GM19324 (cell line): ENCODE results near the gene FOXP1.

ENCODE experiments used
- ATAC-seq: cut with Tn5 transposase; IDR thresholded peaks from one replicate; pipeline ENCODE4 v1.9.1; 2021; ENCODE audit warnings: mild to moderate bottlenecking, moderate library complexity; ENCODE audit not compliant: unreplicated experiment, low FRiP score

Gene FOXP1

GRCh38 chr3:71078723-71079525 lies 504.6 kb downstream of the FOXP1 start:
- ATAC-seq, result no peak

GRCh38 chr3:71078199-71078598 lies 505.3 kb downstream of the FOXP1 start:
- no peak for ATAC-seq

GRCh38 chr3:71077070-71077469 lies 506.5 kb downstream of the FOXP1 start:
- ATAC-seq, result no peak

- no peak for ATAC-seq
Measured at GRCh38 chr3:71076361-71077002, 507.0 kb downstream of the FOXP1 start.

GRCh38 chr3:71075494-71075893 lies 508.0 kb downstream of the FOXP1 start:
- no peak for ATAC-seq

GRCh38 chr3:71074423-71074822 lies 509.1 kb downstream of the FOXP1 start:
- ATAC-seq, result no peak

- no peak for ATAC-seq
Measured at GRCh38 chr3:71072986-71073385, 510.5 kb downstream of the FOXP1 start.

GRCh38 chr3:71072287-71072686 lies 511.2 kb downstream of the FOXP1 start:
- ATAC-seq, result no peak

GRCh38 chr3:71070497-71071463 lies 512.7 kb downstream of the FOXP1 start:
- no peak for ATAC-seq

GRCh38 chr3:71069797-71070196 lies 513.7 kb downstream of the FOXP1 start:
- ATAC-seq, result peak; percentile 40

- ATAC-seq, result no peak
Measured at GRCh38 chr3:71067977-71068654, 515.4 kb downstream of the FOXP1 start.

GRCh38 chr3:71066849-71067261 lies 516.7 kb downstream of the FOXP1 start:
- ATAC-seq, result no peak

GRCh38 chr3:71066356-71066755 lies 517.2 kb downstream of the FOXP1 start:
- no peak for ATAC-seq

- no peak for ATAC-seq
Measured at GRCh38 chr3:71065764-71066013, 517.8 kb downstream of the FOXP1 start.

- ATAC-seq, result peak; percentile 39
Measured at GRCh38 chr3:71064956-71065763, 518.4 kb downstream of the FOXP1 start.

- ATAC-seq, result peak; percentile 48
Measured at GRCh38 chr3:71064291-71064955, 519.1 kb downstream of the FOXP1 start.

GRCh38 chr3:71063773-71064290 lies 519.7 kb downstream of the FOXP1 start:
- no peak for ATAC-seq

GRCh38 chr3:71062952-71063772 lies 520.4 kb downstream of the FOXP1 start:
- no peak for ATAC-seq
